ENCODE data around the gene SYT9.

SYT9 gene

DNA sequence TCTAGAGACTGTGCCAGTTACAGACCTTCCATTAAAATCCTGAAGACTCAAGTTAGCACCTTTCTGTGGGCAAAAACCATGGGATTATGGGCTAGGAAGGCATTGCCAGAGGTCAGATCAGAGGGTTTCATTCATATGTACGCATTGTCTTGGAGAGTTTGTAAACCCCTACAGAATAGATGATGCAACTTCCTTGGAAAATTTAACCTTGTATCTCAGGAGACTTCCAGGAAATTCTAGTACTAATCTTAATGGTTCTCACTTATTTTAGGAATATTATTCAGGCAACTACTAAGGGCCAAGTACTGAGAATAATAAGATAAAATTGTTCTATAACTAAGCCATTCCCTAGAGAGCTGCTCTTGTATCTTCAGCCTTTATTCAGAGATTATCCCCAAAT, 240.5 kb downstream of the SYT9 start:
- Histone ChIP-seq H3K9ac (ENCODE audit: low read depth in 1 of 2, low read length in 2 of 2) (no peak overlapping the region), H3K4me1 (ENCODE audit: control insufficient read depth in 2 of 2, insufficient read depth in 2 of 2, low read length in 2 of 2) (peaks cover 3 to 4% of the 10 kb centered on the region in 2 donors), H3K9me3 (ENCODE audit: control insufficient read depth in 2 of 2, low read length in 2 of 2) (no peaks in the 10 kb centered on the region), H3K36me3 (ENCODE audit: control insufficient read depth in 2 of 2, insufficient read depth in 2 of 2, low read length in 2 of 2) (no peaks in the 10 kb centered on the region), H3K27ac (ENCODE audit: low read depth in 2 of 2, low read length in 2 of 2) (no peak overlapping the region), H3K4me3 (ENCODE audit: low read length in 2 of 2) (no peak overlapping the region), H3K27me3 (ENCODE audit: control insufficient read depth in 2 of 2, insufficient read depth in 2 of 2, low read length in 2 of 2) (no peaks in the 10 kb centered on the region)

DNA sequence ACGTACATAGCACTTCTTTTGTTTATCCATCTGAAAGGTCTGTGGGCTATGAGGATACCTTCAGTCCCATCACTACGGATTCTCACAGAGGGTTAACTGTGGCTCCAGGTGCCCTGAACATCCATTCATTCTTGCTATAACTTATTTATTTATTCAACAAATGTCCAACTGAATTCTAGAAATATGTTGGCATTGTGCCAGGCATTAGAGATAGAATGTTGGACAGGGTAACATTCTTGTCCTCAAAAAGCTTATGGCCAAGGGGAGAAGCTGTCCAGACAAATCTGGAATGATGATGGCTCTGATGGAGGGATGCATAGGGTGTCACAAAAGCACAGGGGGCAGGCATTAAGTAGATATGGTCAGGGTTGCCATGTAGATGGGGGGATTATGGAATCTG, 242.0 kb downstream of the SYT9 start:
- Histone ChIP-seq H3K9me3 (ENCODE audit: control insufficient read depth in 2 of 2, low read length in 2 of 2) (no peaks in the 10 kb centered on the region), H3K27me3 (ENCODE audit: control insufficient read depth in 2 of 2, insufficient read depth in 2 of 2, low read length in 2 of 2) (no peaks in the 10 kb centered on the region), H3K4me3 (ENCODE audit: low read length in 2 of 2) (no peak overlapping the region), H3K27ac (ENCODE audit: low read depth in 2 of 2, low read length in 2 of 2) (no peak overlapping the region), H3K36me3 (ENCODE audit: control insufficient read depth in 2 of 2, insufficient read depth in 2 of 2, low read length in 2 of 2) (no peaks in the 10 kb centered on the region), H3K9ac (ENCODE audit: low read depth in 1 of 2, low read length in 2 of 2) (no peak overlapping the region), H3K4me1 (ENCODE audit: control insufficient read depth in 2 of 2, insufficient read depth in 2 of 2, low read length in 2 of 2) (peaks cover 3 to 4% of the 10 kb centered on the region in 2 donors)

DNA sequence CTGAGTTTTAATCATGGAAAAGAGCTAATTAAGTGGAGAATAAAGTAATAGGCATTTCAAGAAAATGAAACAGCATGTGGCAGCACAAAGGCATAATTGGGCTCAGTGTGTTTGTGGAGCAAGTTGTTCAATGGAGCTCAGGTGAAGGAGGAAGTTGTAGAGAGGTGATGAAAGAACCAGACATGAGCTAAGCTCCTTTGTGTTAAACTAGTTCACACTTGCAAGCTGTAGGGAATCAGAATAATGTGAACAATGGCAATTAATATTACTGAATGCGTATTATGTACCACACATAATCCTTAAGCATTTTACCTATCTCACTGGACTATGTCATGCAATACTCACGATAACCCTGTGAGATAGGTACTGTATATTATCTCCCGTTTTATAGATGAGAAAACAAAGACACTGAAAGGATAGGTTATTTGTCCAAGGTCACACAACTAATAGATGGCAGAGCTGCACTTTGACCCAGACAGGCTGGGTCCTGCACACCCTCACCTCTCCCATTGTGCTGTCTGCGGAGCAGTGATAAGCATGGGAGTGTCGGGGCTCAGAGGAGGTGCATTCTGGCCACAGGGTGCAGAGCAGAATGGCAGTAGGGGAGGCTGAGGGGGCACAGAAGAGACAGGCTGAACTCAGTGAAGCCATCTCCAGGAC, 242.5 kb downstream of the SYT9 start:
- no peak overlapping the region for H3K4me3 ChIP-seq (ENCODE audit: low read length in 2 of 2)
- H3K9ac ChIP-seq (ENCODE audit: low read depth in 1 of 2, low read length in 2 of 2) = no peak overlapping the region
- no peaks in the 10 kb centered on the region for H3K27me3 ChIP-seq (ENCODE audit: control insufficient read depth in 2 of 2, insufficient read depth in 2 of 2, low read length in 2 of 2)
- H3K27ac ChIP-seq (ENCODE audit: low read depth in 2 of 2, low read length in 2 of 2) = no peak overlapping the region
- H3K9me3 ChIP-seq (ENCODE audit: control insufficient read depth in 2 of 2, low read length in 2 of 2) = no peaks in the 10 kb centered on the region
- peaks cover 3 to 4% of the 10 kb centered on the region in 2 donors for H3K4me1 ChIP-seq (ENCODE audit: control insufficient read depth in 2 of 2, insufficient read depth in 2 of 2, low read length in 2 of 2)
- H3K36me3 ChIP-seq (ENCODE audit: control insufficient read depth in 2 of 2, insufficient read depth in 2 of 2, low read length in 2 of 2) = no peaks in the 10 kb centered on the region

DNA sequence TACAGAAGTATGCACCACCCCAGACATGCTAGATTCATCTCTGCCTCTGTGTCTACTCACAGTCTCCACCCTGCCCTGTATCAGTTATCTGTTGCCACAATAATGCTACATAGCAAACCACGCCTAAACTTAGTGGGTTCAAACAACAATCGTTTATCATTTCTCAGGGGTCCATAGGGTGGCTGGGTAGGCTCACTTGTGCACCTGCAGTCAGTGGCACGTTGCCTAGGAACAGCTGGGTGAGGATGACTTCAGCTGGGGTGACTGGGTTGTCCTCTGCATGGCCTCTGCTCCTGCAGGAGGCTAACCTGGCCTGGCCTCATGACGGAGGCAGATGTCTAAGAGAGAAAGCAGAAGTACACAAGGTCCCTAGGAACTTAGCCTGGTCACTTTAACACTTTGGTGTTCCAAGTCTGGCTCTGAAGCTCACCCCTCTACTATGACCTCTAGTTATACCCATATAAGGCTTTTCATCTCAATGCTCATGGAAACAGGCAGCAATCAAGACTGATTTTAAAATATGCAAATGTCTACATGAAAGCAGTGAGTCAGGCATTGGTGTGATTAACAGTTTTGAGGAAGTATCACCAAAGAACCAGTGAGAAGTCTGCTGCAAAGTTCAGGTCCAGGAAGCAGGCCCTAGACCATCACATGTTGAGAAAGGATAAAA, 244.3 kb downstream of the SYT9 start:
- Histone ChIP-seq H3K9me3 (ENCODE audit: control insufficient read depth in 2 of 2, low read length in 2 of 2) (no peaks in the 10 kb centered on the region), H3K9ac (ENCODE audit: low read depth in 1 of 2, low read length in 2 of 2) (no peak overlapping the region), H3K4me3 (ENCODE audit: low read length in 2 of 2) (no peak overlapping the region), H3K27ac (ENCODE audit: low read depth in 2 of 2, low read length in 2 of 2) (peak overlapping the region in 1 of 2 donors; percentile 11), H3K27me3 (ENCODE audit: control insufficient read depth in 2 of 2, insufficient read depth in 2 of 2, low read length in 2 of 2) (no peaks in the 10 kb centered on the region), H3K36me3 (ENCODE audit: control insufficient read depth in 2 of 2, insufficient read depth in 2 of 2, low read length in 2 of 2) (no peaks in the 10 kb centered on the region), H3K4me1 (ENCODE audit: control insufficient read depth in 2 of 2, insufficient read depth in 2 of 2, low read length in 2 of 2) (peaks cover 3 to 4% of the 10 kb centered on the region in 2 donors)

DNA sequence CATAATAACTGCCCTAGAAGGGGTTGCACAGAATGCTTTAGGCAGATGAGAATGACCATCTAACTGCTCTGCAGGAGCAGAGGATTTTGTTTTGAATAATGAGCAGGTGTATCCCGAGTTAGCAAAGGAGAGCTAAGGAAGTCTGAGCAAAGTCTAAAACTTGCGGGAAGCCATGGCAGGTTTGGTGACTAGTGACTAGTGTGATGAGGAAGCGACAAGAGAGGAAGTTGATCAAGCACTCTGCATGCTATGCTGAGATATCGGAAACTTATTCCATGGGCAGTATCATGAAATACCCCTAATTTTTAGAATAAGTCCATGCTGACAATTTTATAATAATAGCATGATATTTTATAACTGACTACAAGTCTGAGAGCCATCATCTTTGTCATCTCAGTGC, 246.5 kb downstream of the SYT9 start:
- Histone ChIP-seq H3K27ac (ENCODE audit: low read depth in 2 of 2, low read length in 2 of 2) (no peak overlapping the region), H3K27me3 (ENCODE audit: control insufficient read depth in 2 of 2, insufficient read depth in 2 of 2, low read length in 2 of 2) (no peaks in the 10 kb centered on the region), H3K36me3 (ENCODE audit: control insufficient read depth in 2 of 2, insufficient read depth in 2 of 2, low read length in 2 of 2) (no peaks in the 10 kb centered on the region), H3K9ac (ENCODE audit: low read depth in 1 of 2, low read length in 2 of 2) (no peak overlapping the region), H3K9me3 (ENCODE audit: control insufficient read depth in 2 of 2, low read length in 2 of 2) (no peaks in the 10 kb centered on the region), H3K4me3 (ENCODE audit: low read length in 2 of 2) (no peak overlapping the region), H3K4me1 (ENCODE audit: control insufficient read depth in 2 of 2, insufficient read depth in 2 of 2, low read length in 2 of 2) (peaks cover 3 to 4% of the 10 kb centered on the region in 2 donors)

DNA sequence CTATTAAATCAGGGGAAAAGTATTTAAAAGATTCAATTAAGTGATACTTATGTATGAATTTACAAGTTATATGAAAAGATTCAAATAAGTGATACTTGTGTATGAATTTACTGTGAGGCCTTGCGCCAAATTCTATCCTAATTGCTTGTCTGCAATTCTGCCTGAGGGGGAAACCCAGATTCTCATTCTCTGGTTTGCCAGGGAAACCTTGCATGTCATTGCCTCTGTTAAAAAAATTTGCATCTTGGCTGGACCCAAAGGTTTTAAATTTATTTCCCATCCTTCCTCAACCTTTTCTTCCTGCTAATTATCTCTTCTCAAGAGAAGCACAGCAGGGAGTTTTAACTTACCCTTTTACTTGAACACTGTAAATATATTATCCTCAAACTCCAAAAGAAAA, 247.4 kb downstream of the SYT9 start:
- Histone ChIP-seq H3K9me3 (ENCODE audit: control insufficient read depth in 2 of 2, low read length in 2 of 2) (no peaks in the 10 kb centered on the region), H3K27ac (ENCODE audit: low read depth in 2 of 2, low read length in 2 of 2) (no peak overlapping the region), H3K27me3 (ENCODE audit: control insufficient read depth in 2 of 2, insufficient read depth in 2 of 2, low read length in 2 of 2) (no peaks in the 10 kb centered on the region), H3K4me1 (ENCODE audit: control insufficient read depth in 2 of 2, insufficient read depth in 2 of 2, low read length in 2 of 2) (peaks cover 3 to 4% of the 10 kb centered on the region in 2 donors), H3K4me3 (ENCODE audit: low read length in 2 of 2) (no peak overlapping the region), H3K9ac (ENCODE audit: low read depth in 1 of 2, low read length in 2 of 2) (no peak overlapping the region), H3K36me3 (ENCODE audit: control insufficient read depth in 2 of 2, insufficient read depth in 2 of 2, low read length in 2 of 2) (no peaks in the 10 kb centered on the region)

DNA sequence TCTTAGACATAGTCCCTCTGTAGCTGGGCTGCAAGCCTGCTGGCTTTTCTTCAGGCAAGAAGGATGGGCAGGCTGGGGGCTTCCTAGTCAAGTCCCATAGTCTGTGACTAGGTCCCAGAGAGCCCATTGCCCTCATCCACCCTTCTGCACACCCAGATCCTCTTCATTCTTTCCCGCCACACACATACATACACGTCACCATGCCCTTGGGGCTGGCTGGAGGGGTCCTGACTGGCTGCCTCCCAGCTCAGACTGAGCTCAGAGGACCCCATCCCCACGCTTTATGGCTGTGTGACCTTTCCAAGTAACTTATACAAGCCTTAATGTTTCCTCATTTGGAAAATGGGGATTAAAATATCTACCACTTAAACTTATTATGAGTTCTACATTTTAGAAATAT, 248.5 kb downstream of the SYT9 start:
- Histone ChIP-seq H3K9me3 (ENCODE audit: control insufficient read depth in 2 of 2, low read length in 2 of 2) (no peaks in the 10 kb centered on the region), H3K27ac (ENCODE audit: low read depth in 2 of 2, low read length in 2 of 2) (no peak overlapping the region), H3K4me1 (ENCODE audit: control insufficient read depth in 2 of 2, insufficient read depth in 2 of 2, low read length in 2 of 2) (peaks cover 0 to 3% of the 10 kb centered on the region in 2 donors), H3K4me3 (ENCODE audit: low read length in 2 of 2) (no peak overlapping the region), H3K36me3 (ENCODE audit: control insufficient read depth in 2 of 2, insufficient read depth in 2 of 2, low read length in 2 of 2) (no peaks in the 10 kb centered on the region), H3K27me3 (ENCODE audit: control insufficient read depth in 2 of 2, insufficient read depth in 2 of 2, low read length in 2 of 2) (no peaks in the 10 kb centered on the region), H3K9ac (ENCODE audit: low read depth in 1 of 2, low read length in 2 of 2) (no peak overlapping the region)

DNA sequence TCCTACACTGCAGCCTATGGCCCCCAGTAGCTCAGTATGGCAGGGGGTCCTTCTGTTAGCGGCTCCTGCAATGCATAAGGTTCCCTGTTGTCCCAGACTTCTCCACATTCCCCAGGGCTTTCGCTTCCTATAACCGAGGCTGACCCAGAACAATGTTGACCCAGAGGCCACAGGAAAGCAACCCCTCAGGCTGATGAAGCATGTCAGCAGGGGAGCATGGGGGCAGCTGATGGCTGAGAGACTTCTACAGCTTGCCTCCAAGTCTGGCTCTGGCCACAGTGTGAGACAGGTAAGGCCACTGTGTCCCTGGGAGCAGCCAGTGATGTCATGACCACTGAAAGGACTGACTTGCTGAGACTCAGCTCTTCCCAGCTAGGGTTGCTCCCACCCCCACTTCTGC, 249.5 kb downstream of the SYT9 start:
- Histone ChIP-seq H3K4me3 (ENCODE audit: low read length in 2 of 2) (no peak overlapping the region), H3K36me3 (ENCODE audit: control insufficient read depth in 2 of 2, insufficient read depth in 2 of 2, low read length in 2 of 2) (no peaks in the 10 kb centered on the region), H3K27ac (ENCODE audit: low read depth in 2 of 2, low read length in 2 of 2) (no peak overlapping the region), H3K4me1 (ENCODE audit: control insufficient read depth in 2 of 2, insufficient read depth in 2 of 2, low read length in 2 of 2) (no peaks in the 10 kb centered on the region), H3K9ac (ENCODE audit: low read depth in 1 of 2, low read length in 2 of 2) (no peak overlapping the region), H3K9me3 (ENCODE audit: control insufficient read depth in 2 of 2, low read length in 2 of 2) (no peaks in the 10 kb centered on the region), H3K27me3 (ENCODE audit: control insufficient read depth in 2 of 2, insufficient read depth in 2 of 2, low read length in 2 of 2) (no peaks in the 10 kb centered on the region)

DNA sequence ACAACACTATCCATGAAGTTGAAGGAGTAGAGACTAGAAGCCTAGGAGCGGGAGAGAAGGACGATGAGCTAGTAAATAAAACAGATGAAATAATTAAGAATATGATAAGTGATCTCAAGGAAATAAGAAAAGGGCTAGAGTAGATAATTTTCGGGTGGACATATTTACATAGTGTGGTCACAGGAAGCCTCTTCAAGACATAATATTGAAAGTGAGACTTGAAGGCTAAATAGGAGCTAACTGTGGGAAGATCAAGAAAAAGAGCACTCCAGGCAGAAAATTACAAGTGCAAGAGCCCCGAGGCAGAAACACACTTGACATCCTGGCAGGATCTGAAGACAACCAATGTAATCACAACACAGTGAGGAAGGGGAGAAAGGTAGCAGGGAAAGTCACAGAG, 250.2 kb downstream of the SYT9 start:
- Histone ChIP-seq H3K27ac (ENCODE audit: low read depth in 2 of 2, low read length in 2 of 2) (no peak overlapping the region), H3K9ac (ENCODE audit: low read depth in 1 of 2, low read length in 2 of 2) (no peak overlapping the region), H3K27me3 (ENCODE audit: control insufficient read depth in 2 of 2, insufficient read depth in 2 of 2, low read length in 2 of 2) (no peaks in the 10 kb centered on the region), H3K9me3 (ENCODE audit: control insufficient read depth in 2 of 2, low read length in 2 of 2) (no peaks in the 10 kb centered on the region), H3K4me1 (ENCODE audit: control insufficient read depth in 2 of 2, insufficient read depth in 2 of 2, low read length in 2 of 2) (no peaks in the 10 kb centered on the region), H3K4me3 (ENCODE audit: low read length in 2 of 2) (no peak overlapping the region), H3K36me3 (ENCODE audit: control insufficient read depth in 2 of 2, insufficient read depth in 2 of 2, low read length in 2 of 2) (no peaks in the 10 kb centered on the region)

DNA sequence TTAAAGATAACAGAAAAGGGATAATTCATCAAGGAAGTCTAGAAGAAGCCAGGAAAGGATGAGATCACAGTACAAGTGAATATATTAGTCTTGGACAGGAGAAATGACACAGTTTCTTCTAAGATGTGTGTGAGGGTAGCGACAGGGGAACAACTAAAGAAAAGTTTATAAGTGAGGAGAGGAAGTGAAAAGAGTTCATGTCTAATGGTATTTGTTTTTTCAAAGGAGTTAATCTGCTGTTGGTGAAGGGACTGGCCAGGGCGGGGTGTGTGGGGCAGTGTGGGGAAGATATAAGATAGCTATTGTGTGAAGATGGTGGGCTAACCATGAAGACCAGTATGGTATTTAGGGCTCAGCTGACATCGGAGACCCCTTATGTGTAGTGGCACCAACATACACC, 254.5 kb downstream of the SYT9 start:
- no peak overlapping the region for H3K4me3 ChIP-seq (ENCODE audit: low read length in 2 of 2)
- H3K27ac ChIP-seq (ENCODE audit: low read depth in 2 of 2, low read length in 2 of 2) = no peak overlapping the region
- no peaks in the 10 kb centered on the region for H3K27me3 ChIP-seq (ENCODE audit: control insufficient read depth in 2 of 2, insufficient read depth in 2 of 2, low read length in 2 of 2)
- H3K9ac ChIP-seq (ENCODE audit: low read depth in 1 of 2, low read length in 2 of 2) = no peak overlapping the region
- no peaks in the 10 kb centered on the region for H3K9me3 ChIP-seq (ENCODE audit: control insufficient read depth in 2 of 2, low read length in 2 of 2)
- H3K4me1 ChIP-seq (ENCODE audit: control insufficient read depth in 2 of 2, insufficient read depth in 2 of 2, low read length in 2 of 2) = peaks cover under 1 to 5% of the 10 kb centered on the region in 2 donors
- H3K36me3 ChIP-seq (ENCODE audit: control insufficient read depth in 2 of 2, insufficient read depth in 2 of 2, low read length in 2 of 2) = no peaks in the 10 kb centered on the region

Data from mucosa of rectum (tissue), 2 donors.